Subcutaneous adipose tissue (tissue), 4 donors: ENCODE measurements around the gene NPC2. TPM values are rescaled to one million over a fixed set of nuclear protein-coding genes. Genes with fewer than 3 reads are reported as not detected.

Experiments used
- total RNA-seq, 4 donors: library from RNA; depleted of rRNA; stranded (reverse); fragments of >200 nt; gene quantifications; one replicate each; pipeline ENCODE4 v1.1.0, GENCODE V29; 2016
- TF ChIP-seq, protein P1 (sequence below): fragments of 450-650 bp; IDR thresholded peaks from one replicate; pipeline ENCODE4 v1.5.1; 2016; ENCODE audit warnings: low read depth, mild to moderate bottlenecking, control low read depth, antibody characterized with exemption, moderate library complexity

The NPC2 gene
- total RNA-seq, 4 donors from 2014 or later = 207 to 1,333 (median 451) TPM

DNA sequence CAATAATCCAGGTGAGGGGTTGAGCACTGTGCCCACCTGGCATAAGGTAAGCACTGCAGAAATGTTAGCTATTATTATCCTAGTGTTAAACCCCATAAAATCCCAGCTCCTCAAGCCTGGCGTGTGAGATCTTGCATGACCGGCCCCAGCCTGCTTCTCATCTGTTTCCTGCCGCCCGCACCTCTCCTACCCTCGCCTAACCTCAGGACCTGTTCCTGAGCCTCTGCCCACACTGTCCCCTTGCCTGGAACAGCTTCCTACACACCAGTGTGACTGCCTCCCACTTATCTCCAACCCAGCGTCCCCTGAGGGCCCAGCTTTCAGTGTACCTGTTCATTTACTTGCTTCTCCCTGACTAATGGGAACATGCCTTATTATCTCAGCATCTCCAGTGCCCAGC is 25.1 kb upstream of the NPC2 start:
- TF ChIP-seq, protein P1, sequence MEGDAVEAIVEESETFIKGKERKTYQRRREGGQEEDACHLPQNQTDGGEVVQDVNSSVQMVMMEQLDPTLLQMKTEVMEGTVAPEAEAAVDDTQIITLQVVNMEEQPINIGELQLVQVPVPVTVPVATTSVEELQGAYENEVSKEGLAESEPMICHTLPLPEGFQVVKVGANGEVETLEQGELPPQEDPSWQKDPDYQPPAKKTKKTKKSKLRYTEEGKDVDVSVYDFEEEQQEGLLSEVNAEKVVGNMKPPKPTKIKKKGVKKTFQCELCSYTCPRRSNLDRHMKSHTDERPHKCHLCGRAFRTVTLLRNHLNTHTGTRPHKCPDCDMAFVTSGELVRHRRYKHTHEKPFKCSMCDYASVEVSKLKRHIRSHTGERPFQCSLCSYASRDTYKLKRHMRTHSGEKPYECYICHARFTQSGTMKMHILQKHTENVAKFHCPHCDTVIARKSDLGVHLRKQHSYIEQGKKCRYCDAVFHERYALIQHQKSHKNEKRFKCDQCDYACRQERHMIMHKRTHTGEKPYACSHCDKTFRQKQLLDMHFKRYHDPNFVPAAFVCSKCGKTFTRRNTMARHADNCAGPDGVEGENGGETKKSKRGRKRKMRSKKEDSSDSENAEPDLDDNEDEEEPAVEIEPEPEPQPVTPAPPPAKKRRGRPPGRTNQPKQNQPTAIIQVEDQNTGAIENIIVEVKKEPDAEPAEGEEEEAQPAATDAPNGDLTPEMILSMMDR = no peak

- TF ChIP-seq, protein P1 = no peak
Measured at GRCh38 chr14:74517731-74518130, 24.6 kb upstream of the NPC2 start.

- TF ChIP-seq, protein P1 = no peak
Measured at GRCh38 chr14:74516451-74517160, 23.5 kb upstream of the NPC2 start.

DNA sequence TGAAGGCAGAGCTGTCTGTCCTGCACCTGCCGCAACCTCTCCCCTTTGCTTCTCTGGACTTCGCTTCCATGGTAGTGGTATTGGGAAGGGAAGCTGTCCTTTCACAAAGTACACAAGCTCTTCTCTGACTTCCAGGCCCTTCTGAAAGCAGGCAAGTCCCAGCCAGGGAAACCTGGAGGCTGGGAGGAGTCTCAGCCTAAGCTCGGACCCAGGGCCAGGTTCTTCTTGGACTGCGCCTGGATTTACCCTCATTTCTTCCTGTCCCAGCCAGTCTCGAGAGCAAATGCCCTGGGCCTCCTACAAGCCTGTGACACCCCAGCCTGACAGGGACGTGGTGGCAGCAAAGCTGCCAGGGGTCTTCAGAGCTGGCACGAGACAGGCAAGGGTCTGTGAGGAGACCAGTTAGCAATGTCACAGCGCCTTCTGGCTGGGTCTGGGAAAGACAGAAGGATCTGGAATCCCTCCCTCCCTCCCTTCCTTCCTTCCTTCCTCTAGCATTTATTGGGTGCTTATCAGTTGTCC is 22.8 kb upstream of the NPC2 start:
- TF ChIP-seq, protein P1 = no peak

GRCh38 chr14:74514471-74514941 is 21.4 kb upstream of the NPC2 start:
- TF ChIP-seq, protein P1 = no peak

DNA sequence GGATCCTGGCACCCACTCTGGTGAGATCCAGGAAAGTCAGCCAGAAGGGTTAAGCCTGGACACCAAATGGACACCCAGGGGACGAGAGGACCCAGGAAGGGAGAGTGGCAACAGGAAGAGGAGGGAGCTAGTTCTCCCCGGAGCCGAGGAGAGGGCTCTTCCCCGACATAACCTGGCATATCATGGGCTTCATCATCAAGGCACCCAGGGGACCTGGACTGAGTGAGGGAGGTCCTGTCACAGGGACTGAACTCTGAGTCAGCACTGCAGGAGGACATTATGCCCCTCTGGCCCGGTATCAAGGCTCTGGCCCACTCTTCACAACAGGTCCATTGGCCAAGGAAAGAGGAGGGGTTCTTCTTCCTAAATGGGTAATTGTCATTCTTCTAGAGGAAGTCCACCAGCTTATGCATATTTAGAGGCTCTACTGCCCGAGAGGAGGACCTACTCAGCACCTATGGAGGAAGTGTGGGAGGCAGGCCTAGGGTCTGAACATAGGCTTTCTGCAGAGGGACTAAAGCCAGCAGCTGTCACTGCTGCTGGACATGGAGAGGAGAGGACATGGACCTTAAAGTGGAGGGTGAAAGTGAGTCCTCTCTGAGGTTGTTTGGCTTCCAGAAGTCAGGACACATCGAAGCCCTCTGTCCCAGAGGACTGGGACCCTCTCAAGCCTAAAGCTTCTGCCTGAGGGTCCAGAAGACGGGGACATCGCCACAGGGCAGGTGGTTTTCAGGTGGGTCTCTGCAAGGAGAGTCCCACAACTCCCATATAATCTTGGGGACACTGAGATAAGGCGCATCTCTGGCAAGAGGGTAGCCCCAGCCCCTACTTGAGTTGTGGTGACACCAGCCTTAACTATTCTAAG is 19.1 kb upstream of the NPC2 start:
- TF ChIP-seq, protein P1 = no peak

GRCh38 chr14:74510959-74511409 is 17.9 kb upstream of the NPC2 start:
- TF ChIP-seq, protein P1 = no peak
